M059J (cell line): ENCODE data around the gene ANXA4. TPM values are rescaled to one million over a fixed set of nuclear protein-coding genes. Genes with fewer than 3 reads are reported as not detected.
"Not testable (repeated sequence)": the region's sequence is repeated elsewhere in the genome, so short reads cannot be mapped to it uniquely, and the experiment has no call there.

Experiments used
- DNase-seq: peaks from one replicate; pipeline ENCODE4 v3.0.0-alpha.2; 2012; ENCODE audit warnings: low read depth
- total RNA-seq: library from RNA; depleted of rRNA; stranded (reverse); fragments of >200 nt; shearing (Covaris generic); gene quantifications from 2 replicates; pipeline ENCODE4 v1.2.3, GENCODE V29; 2014

Gene ANXA4
- total RNA-seq, 1 experiment from 2014 or later: 16.9 TPM

- no peak for DNase-seq
Observed at GRCh38 chr2:69804416-69804815, 62.5 kb downstream of the ANXA4 start.

GRCh38 chr2:69805887-69806286 lies 64.0 kb downstream of the ANXA4 start:
- DNase-seq: no peak

DNA sequence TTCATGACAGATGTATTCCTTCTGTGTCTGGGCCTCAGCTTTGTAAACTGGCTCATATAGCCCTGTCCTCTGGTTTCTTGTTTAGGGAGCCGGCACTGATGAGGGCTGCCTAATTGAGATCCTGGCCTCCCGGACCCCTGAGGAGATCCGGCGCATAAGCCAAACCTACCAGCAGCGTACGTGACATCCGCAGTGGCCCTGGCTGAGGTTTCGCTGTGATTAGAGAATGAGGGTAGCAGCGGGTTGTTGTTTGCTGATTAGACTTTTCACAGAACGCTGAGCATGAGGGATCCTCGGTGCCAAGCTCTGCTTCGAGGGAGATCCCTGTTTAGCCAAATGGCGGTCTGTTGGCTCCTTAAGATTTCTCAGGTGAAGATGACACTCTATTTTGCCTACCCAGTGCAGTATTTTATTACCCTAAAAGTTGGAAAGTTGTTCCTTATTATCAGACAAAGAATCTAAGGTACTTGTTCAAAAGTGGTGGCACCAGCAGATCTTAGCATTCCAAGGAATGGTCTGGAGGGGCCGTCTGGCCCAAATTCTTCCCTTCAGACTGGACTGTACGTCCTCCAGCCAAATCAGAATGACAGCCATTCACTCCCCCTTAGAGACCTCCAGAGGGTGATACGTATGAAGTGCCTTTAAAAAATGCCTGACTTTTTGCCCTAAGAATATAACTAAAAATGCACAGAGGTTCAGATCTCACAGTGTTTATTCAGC lies 66.0 kb downstream of the ANXA4 start:
- no peak for DNase-seq

- DNase-seq: no peak
Observed at GRCh38 chr2:69810550-69810949, 68.6 kb downstream of the ANXA4 start.

- no peak for DNase-seq
Observed at GRCh38 chr2:69811018-69811417, 69.1 kb downstream of the ANXA4 start.

DNA sequence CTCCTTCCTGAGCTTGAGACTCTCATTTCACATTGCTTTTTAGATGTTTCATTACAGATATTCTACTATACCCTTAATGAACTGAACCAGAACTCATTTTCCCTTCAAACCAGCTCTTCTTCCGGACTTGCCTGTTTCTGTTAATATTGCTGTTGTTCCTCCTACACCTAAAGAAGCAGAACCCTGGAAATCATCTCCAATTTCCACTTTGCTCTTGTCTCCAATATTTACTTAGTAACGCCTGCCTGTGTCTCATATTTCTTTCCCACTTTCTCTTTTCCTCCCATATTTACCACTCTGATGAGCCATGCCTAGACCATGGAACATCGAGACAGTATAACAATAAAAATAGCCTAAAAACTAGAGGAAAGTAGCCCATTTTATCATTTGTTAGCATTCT lies 69.7 kb downstream of the ANXA4 start:
- DNase-seq: no peak

GRCh38 chr2:69815717-69816116 lies 73.8 kb downstream of the ANXA4 start:
- peak; percentile 36 for DNase-seq

GRCh38 chr2:69816923-69817542 lies 75.1 kb downstream of the ANXA4 start:
- peak; percentile 77 for DNase-seq

- no peak for DNase-seq
Observed at GRCh38 chr2:69817729-69818501, 76.0 kb downstream of the ANXA4 start.

GRCh38 chr2:69827796-69828540 lies 86.0 kb downstream of the ANXA4 start:
- DNase-seq: no peak

DNA sequence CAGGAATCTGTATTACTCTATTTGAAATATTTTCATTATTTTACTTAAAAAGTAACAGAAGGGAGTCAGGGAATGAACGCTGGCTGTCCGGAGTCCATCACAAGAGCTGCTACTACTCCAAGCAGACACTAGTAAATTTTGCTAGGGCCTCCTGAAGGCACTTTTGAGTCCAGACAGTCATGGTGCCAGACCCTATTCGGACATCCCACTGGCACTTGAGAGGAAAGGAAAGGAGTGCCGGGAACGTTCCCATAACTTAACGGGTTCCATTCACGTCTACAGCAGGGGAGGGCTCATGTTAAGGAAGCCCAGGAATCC lies 87.0 kb downstream of the ANXA4 start:
- no peak for DNase-seq

DNA sequence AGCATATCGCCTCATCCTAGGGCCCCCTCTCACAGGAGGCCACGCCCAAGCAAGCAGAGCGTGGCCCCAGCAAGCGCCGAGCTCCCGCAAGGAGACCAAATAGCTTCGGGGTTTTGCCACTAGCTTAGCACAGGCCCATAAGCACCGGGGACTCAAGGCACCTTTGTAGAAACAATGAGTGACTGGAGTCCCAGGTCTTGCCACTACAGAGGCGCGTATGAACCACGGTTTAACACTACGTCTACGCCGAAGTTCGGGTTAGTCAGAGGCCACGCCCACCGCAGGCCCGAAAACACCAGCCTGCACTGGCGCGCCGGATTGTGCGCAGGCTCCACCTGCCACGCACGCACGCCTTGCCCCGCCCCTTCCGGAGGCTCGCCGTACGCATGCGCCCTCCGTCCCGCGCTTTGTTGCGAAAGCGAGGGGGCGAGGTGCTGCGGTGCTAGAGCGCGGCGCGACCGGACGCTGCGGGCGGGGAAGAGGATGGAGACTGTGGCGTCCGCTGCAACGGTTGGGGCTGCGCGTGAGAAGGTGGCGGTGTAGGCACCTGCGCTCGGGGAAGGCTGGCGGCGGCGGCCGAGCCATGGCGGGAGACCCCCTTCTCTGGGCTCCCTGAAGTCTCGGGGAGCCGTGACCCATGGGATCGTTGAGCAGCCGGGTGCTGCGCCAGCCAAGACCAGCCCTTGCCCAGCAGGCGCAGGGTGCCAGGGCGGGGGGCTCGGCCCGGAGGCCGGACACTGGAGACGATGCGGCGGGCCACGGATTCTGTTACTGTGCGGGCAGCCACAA lies 87.5 kb downstream of the ANXA4 start, which contains the start of gene GMCL1:
TSS of gene GMCL1 (plus strand) at position 405 of the 789 bp plus-strand sequence. CDS start at position 638, 233 bp downstream.
- DNase-seq: peak; percentile 91

- peak; percentile 67 for DNase-seq
Observed at GRCh38 chr2:69830045-69830905, 88.3 kb downstream of the ANXA4 start.

DNA sequence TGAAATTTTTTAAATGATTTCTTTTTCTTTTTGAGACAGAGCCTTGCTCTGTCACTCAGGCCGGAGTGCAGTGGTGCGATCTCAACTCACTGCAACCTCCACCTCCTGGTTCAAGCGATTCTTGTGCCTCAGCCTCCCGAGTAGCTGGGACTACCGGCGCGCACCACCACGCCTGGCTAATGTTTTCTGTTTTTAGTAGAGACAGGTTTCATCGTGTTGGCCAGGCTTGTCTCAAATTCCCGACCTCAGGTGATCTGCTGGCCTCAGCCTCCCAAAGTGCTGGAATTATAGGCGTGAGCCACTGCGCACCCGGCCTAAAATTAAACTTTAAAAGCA lies 88.9 kb downstream of the ANXA4 start:
- DNase-seq: not testable (repeated sequence)

DNA sequence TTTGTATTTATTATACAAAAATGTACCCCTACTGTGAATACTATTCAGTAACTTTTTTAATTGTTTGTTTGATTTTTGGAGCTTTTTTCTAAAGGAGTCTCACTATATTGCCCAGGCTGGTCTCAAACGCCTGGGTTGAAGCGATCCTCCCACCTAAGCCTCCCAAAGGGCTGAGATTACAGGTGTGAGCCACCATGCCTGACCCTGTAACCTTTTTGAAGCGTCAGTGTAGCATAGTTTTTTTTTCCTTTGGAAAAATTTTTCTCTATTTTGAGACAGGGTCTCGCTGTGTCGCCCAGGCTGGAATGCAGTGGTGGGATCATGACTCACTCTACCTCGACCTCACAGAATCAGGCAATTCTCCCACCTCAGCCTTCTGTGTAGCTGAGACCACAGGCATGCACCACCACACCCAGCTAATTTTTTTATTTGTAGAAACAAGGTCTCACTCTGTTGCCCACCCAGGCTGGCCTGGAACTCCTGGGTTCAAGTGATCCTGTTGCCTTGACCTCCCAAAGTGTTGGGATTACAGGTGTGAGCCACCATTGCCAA lies 89.5 kb downstream of the ANXA4 start:
- peak; percentile 38 for DNase-seq

GRCh38 chr2:69833752-69834151 lies 91.8 kb downstream of the ANXA4 start:
- DNase-seq: no peak

- DNase-seq: no peak
Observed at GRCh38 chr2:69835666-69836065, 93.7 kb downstream of the ANXA4 start.

GRCh38 chr2:69836316-69836715 lies 94.4 kb downstream of the ANXA4 start:
- DNase-seq: no peak

DNA sequence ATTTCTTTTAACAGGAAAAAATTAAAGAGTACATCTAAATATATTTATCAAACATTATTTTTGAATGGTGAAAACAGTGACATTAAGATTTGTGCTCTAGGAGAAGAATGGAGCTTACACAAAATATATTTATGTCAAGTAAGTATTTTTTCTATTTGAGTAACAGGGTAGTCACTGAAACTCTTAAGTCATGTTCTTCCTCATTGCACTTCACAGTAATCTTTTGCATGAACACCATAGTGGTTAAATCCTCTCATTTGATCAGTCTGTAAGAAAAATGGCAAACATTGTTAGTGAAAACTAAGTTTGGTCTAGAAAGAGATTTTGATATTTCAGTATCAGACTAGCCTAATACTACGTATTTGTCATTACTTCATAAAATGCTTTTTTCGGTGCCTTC lies 95.6 kb downstream of the ANXA4 start:
- DNase-seq: no peak

DNA sequence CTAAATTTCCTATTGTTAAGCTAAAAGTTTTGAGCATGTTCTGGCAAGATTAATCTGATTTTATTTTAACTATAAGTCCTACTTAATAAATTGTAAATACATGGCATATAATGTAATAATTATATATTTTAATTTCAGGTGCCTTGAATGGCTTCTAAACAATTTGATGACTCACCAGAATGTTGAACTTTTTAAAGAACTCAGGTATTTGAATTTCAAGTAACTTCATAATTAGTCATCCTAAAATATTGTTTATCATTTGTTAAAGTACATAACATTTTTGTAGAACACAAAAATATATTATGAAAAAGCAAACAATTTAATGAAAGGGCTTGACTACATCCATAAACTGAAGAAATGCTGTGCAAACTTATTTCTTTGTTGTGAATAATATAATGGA lies 102.1 kb downstream of the ANXA4 start:
- no peak for DNase-seq
